NCI-H748 (cell line): ENCODE results near the gene RIC8B.
A peak's percentile ranks its signal among the peaks of the same experiment; 100 is the strongest.
"Not testable (repeated sequence)": the region's sequence is repeated elsewhere in the genome, so short reads cannot be mapped to it uniquely, and the experiment has no call there.

Experiments
- DNase-seq: peaks from one replicate; lab custom pipeline; 2025; ENCODE audit not compliant: unreplicated experiment; lab: John Stamatoyannopoulos, UW

The RIC8B gene

GRCh38 chr12:106901276-106901675 lies 126.8 kb downstream of the RIC8B start:
- DNase-seq: no peak

GRCh38 chr12:106902053-106902452 lies 127.6 kb downstream of the RIC8B start:
- DNase-seq: no peak

GRCh38 chr12:106903241-106903945 lies 128.9 kb downstream of the RIC8B start:
- peak; percentile 94 for DNase-seq

GRCh38 chr12:106906715-106907114 lies 132.2 kb downstream of the RIC8B start:
- no peak for DNase-seq

GRCh38 chr12:106907411-106907810 lies 132.9 kb downstream of the RIC8B start:
- no peak for DNase-seq

- DNase-seq: no peak
These were observed 133.4 kb downstream of the RIC8B start for GRCh38 chr12:106907846-106908245.

GRCh38 chr12:106908561-106908960 lies 134.1 kb downstream of the RIC8B start:
- no peak for DNase-seq

GRCh38 chr12:106910202-106910601 lies 135.7 kb downstream of the RIC8B start:
- DNase-seq: no peak

- no peak for DNase-seq
These were observed 137.1 kb downstream of the RIC8B start for GRCh38 chr12:106911581-106911980.

GRCh38 chr12:106913456-106913855 lies 139.0 kb downstream of the RIC8B start:
- DNase-seq: no peak

GRCh38 chr12:106914796-106915634 lies 140.5 kb downstream of the RIC8B start:
- peak; percentile 35 for DNase-seq

GRCh38 chr12:106915635-106916026 lies 141.1 kb downstream of the RIC8B start:
- no peak for DNase-seq

GRCh38 chr12:106917503-106917902 lies 143.0 kb downstream of the RIC8B start:
- peak; percentile 10 for DNase-seq

GRCh38 chr12:106918746-106919145 lies 144.3 kb downstream of the RIC8B start:
- DNase-seq: peak; percentile 92

- peak; percentile 72 for DNase-seq
These were observed 145.5 kb downstream of the RIC8B start for GRCh38 chr12:106919910-106920544.

- not testable (repeated sequence) for DNase-seq
These were observed 147.5 kb downstream of the RIC8B start for GRCh38 chr12:106921976-106922375.

- DNase-seq: not testable (repeated sequence)
These were observed 149.1 kb downstream of the RIC8B start for GRCh38 chr12:106923594-106923993.

GRCh38 chr12:106924268-106924861 lies 149.9 kb downstream of the RIC8B start:
- no peak for DNase-seq

- no peak for DNase-seq
These were observed 152.2 kb downstream of the RIC8B start for GRCh38 chr12:106926657-106927056.

GRCh38 chr12:106934277-106934676 lies 159.8 kb downstream of the RIC8B start:
- DNase-seq: no peak
